Uterus (tissue), 2 donors: ENCODE results near the gene INTS4.

ENCODE experiments used
- CTCF ChIP-seq, 4 experiments: fragments of 200-600 bp in 2 of 4; fragments of 450-650 bp in 2 of 4; sonication (generic) in 2 of 4; IDR thresholded peaks; one replicate each; pipeline ENCODE4 v1.5.1; 2016 to 2019; ENCODE audit warnings: antibody characterized with exemption in 4 of 4, mild to moderate bottlenecking in 2 of 4, moderate library complexity in 1 of 4
- POLR2A ChIP-seq, 2 donors: fragments of 450-650 bp; IDR thresholded peaks; one replicate each; pipeline ENCODE4 v1.6.1; 2016; ENCODE audit warnings: antibody characterized with exemption in 2 of 2, mild to moderate bottlenecking in 1 of 2, moderate library complexity in 1 of 2

DNA sequence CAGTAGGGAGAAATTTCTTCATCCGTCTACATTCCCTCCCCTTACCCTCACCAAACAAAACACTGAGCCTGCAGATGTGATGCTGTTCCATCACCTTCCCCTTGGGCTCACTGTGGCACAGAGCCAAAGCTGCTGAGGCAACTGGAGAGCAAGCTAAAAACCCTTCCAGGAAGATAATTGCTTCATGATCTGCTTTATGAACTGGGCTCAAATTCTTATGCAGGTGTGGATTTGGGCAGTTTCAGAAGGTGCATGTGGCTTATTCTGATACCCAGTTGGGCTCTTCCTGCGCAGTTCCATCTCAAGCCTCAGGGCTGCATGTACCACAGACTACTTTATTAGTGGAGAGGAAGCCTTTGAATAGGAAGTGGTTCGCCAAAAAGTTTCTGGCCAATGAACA is 115.2 kb downstream of the INTS4 start:
- TF ChIP-seq CTCF (IDR thresholded peaks at IDR 0.05) (peak in 1 of 4 experiments; percentile 6), POLR2A (IDR thresholded peaks at IDR 0.05) (no peak)
